Upper lobe of left lung (tissue), 6 donors: ENCODE data around the gene MAP3K12. TPM values are rescaled to one million over a fixed set of nuclear protein-coding genes. Genes with fewer than 3 reads are reported as not detected.

Experiments
- ATAC-seq, 2 donors: fragments of 200-7000 bp; cut with Tn5 transposase; one replicate each; pipeline ENCODE4 v1.9.1; 2022; ENCODE audit warnings: mild to moderate bottlenecking in 2 of 2, moderate library complexity in 2 of 2; ENCODE audit not compliant: low FRiP score in 2 of 2
- DNase-seq, 2 donors: peaks; one replicate each; pipeline ENCODE4 v3.0.0-alpha.2; 2019 to 2020
- H3K27ac ChIP-seq, 4 donors: fragments of 200-600 bp; sonication (generic); one replicate each; pipeline ENCODE4 v1.5.1; 2016 to 2019
- H3K27me3 ChIP-seq, 4 donors: fragments of 200-600 bp; sonication (generic); one replicate each; pipeline ENCODE4 v1.5.1; 2017 to 2019
- H3K36me3 ChIP-seq, 4 donors: fragments of 200-600 bp; sonication (generic); one replicate each; pipeline ENCODE4 v1.5.1; 2016 to 2019
- H3K4me1 ChIP-seq, 4 donors: fragments of 200-600 bp; sonication (generic); one replicate each; pipeline ENCODE4 v1.5.1; 2018 to 2019
- H3K4me3 ChIP-seq, 4 donors: fragments of 200-600 bp; sonication (generic); one replicate each; pipeline ENCODE4 v1.5.1; 2017 to 2019; ENCODE audit warnings: mild to moderate bottlenecking in 2 of 4, moderate library complexity in 1 of 4
- H3K9me3 ChIP-seq, 4 donors: fragments of 200-600 bp; sonication (generic); one replicate each; pipeline ENCODE4 v1.5.1; 2018 to 2019
- EP300 ChIP-seq, 4 donors: sonication (generic); formaldehyde crosslinking; IDR thresholded peaks; one replicate each; pipeline ENCODE4 v1.5.1; 2017; ENCODE audit warnings: antibody characterized with exemption in 4 of 4, control low read depth in 2 of 4
- POLR2A ChIP-seq, 4 donors: fragments of 450-650 bp; IDR thresholded peaks; one replicate each; pipeline ENCODE4 v1.5.1; 2016 to 2017; ENCODE audit warnings: antibody characterized with exemption in 4 of 4, mild to moderate bottlenecking in 2 of 4
- POLR2AphosphoS5 ChIP-seq, 2 donors: sonication (generic); formaldehyde crosslinking; IDR thresholded peaks; one replicate each; pipeline ENCODE4 v1.5.1; 2017; ENCODE audit warnings: antibody characterized with exemption in 2 of 2
- WGBS, 2 donors: methylation state at CpG; one replicate each; pipeline ENCODE4 v1.1.5; 2017 to 2018; 5-methylcytosine and 5-hydroxymethylcytosine counted together
- total RNA-seq, 6 donors: library from RNA; depleted of rRNA in 4 of 6; stranded (reverse); fragments of >200 nt in 4 of 6; gene quantifications; one replicate each; pipeline versions ENCODE4 v1.1.0 to v1.2.1, GENCODE V29; 2016 to 2021
- TF ChIP-seq, protein P1 (sequence below), 6 experiments: fragments of 450-650 bp in 4 of 6; fragments of 200-600 bp in 2 of 6; sonication (generic) in 2 of 6; IDR thresholded peaks; one replicate each; pipeline ENCODE4 v1.5.1; 2016 to 2019; ENCODE audit warnings: antibody characterized with exemption in 6 of 6
- donor health status: DM: no; HTN: no; CAD: no; lungs with moderate emphysema.
- donor health status: DM: no; HTN: yes; CAD: no; lungs with severe emphysema.

The MAP3K12 gene
- total RNA-seq, 6 donors from 2014 or later = 9.6 to 87.0 (median 17.4) TPM

- 72 to 82% methylated on average over 3 of the region's 3 CpGs for WGBS, 2 donors
- H3K36me3 ChIP-seq = peaks cover 94 to 100% (median 100%) of the 10 kb centered on the region in 4 donors
- no peaks in the 10 kb centered on the region for H3K27me3 ChIP-seq
- no peak overlapping the region for H3K4me3 ChIP-seq
- TF ChIP-seq EP300 (IDR thresholded peaks at IDR 0.05) = no peak
- TF ChIP-seq POLR2AphosphoS5 (IDR thresholded peaks at IDR 0.05) = no peak
- TF ChIP-seq, protein P1, sequence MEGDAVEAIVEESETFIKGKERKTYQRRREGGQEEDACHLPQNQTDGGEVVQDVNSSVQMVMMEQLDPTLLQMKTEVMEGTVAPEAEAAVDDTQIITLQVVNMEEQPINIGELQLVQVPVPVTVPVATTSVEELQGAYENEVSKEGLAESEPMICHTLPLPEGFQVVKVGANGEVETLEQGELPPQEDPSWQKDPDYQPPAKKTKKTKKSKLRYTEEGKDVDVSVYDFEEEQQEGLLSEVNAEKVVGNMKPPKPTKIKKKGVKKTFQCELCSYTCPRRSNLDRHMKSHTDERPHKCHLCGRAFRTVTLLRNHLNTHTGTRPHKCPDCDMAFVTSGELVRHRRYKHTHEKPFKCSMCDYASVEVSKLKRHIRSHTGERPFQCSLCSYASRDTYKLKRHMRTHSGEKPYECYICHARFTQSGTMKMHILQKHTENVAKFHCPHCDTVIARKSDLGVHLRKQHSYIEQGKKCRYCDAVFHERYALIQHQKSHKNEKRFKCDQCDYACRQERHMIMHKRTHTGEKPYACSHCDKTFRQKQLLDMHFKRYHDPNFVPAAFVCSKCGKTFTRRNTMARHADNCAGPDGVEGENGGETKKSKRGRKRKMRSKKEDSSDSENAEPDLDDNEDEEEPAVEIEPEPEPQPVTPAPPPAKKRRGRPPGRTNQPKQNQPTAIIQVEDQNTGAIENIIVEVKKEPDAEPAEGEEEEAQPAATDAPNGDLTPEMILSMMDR (IDR thresholded peaks at IDR 0.05) = no peak
- TF ChIP-seq POLR2A (IDR thresholded peaks at IDR 0.05) = no peak
- no peaks in the 10 kb centered on the region for H3K9me3 ChIP-seq
- H3K4me1 ChIP-seq = peaks cover 0 to 5% (median 4%) of the 10 kb centered on the region in 4 donors
- H3K27ac ChIP-seq = no peak overlapping the region
- DNase-seq = no peak
- ATAC-seq = no peak
These were observed 36.3 kb downstream of the MAP3K12 start for GRCh38 chr12:53462935-53463334.

DNA sequence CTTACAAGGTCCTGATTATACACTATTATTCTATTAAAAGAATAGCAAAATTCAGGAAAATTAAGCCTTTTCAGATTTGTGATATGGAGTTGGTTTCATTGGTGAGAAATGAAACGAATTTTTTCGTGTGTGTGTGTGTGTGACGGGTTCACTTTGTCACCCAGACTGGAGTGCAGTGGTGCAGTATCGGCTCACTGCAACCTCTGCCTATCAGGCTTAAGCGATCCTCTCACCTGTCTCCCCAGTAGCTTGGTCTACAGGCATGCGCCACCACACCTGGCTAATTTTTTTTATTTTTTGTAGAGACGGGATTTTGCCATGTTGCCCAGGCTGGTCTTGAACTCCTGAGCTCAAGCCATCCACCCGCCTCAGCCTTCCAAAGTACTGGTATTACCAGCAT is 37.7 kb downstream of the MAP3K12 start:
- peaks cover 94 to 100% (median 100%) of the 10 kb centered on the region in 4 donors for H3K36me3 ChIP-seq
- H3K4me1 ChIP-seq = peaks cover 0 to 5% (median 4%) of the 10 kb centered on the region in 4 donors
- H3K9me3 ChIP-seq = no peaks in the 10 kb centered on the region
- no peak for ATAC-seq
- H3K4me3 ChIP-seq = no peak overlapping the region
- H3K27ac ChIP-seq = no peak overlapping the region
- no peak for DNase-seq
- TF ChIP-seq, protein P1 (IDR thresholded peaks at IDR 0.05) = no peak
- TF ChIP-seq EP300 (IDR thresholded peaks at IDR 0.05) = no peak
- TF ChIP-seq POLR2A (IDR thresholded peaks at IDR 0.05) = no peak
- TF ChIP-seq POLR2AphosphoS5 (IDR thresholded peaks at IDR 0.05) = no peak
- WGBS, 2 donors = 88 to 89% methylated on average over 8 of the region's 8 CpGs
- no peaks in the 10 kb centered on the region for H3K27me3 ChIP-seq

- TF ChIP-seq, protein P1 (IDR thresholded peaks at IDR 0.05) = no peak
- TF ChIP-seq EP300 (IDR thresholded peaks at IDR 0.05) (no peak), POLR2A (IDR thresholded peaks at IDR 0.05) (no peak)
- peaks cover 0 to 8% (median 4%) of the 10 kb centered on the region in 4 donors for H3K4me1 ChIP-seq
- no peaks in the 10 kb centered on the region for H3K9me3 ChIP-seq
- H3K36me3 ChIP-seq = peaks cover 96 to 100% (median 100%) of the 10 kb centered on the region in 4 donors
- no peaks in the 10 kb centered on the region for H3K27me3 ChIP-seq
- no peak overlapping the region for H3K4me3 ChIP-seq
- ATAC-seq (no peak), DNase-seq (no peak)
- 84 to 94% methylated on average over 3 of the region's 3 CpGs for WGBS, 2 donors
- no peak overlapping the region for H3K27ac ChIP-seq
These were observed 38.2 kb downstream of the MAP3K12 start for GRCh38 chr12:53461059-53461458.

GRCh38 chr12:53459097-53459496 is 40.2 kb downstream of the MAP3K12 start:
- H3K36me3 ChIP-seq = peaks cover 94 to 100% (median 97%) of the 10 kb centered on the region in 4 donors
- 79 to 84% methylated on average over 4 of the region's 4 CpGs for WGBS, 2 donors
- H3K4me1 ChIP-seq = peaks cover 6 to 19% (median 12%) of the 10 kb centered on the region in 4 donors
- no peak overlapping the region for H3K4me3 ChIP-seq
- H3K27ac ChIP-seq = no peak overlapping the region
- no peaks in the 10 kb centered on the region for H3K27me3 ChIP-seq
- no peaks in the 10 kb centered on the region for H3K9me3 ChIP-seq
- TF ChIP-seq POLR2AphosphoS5 (IDR thresholded peaks at IDR 0.05) (no peak), POLR2A (IDR thresholded peaks at IDR 0.05) (no peak), EP300 (IDR thresholded peaks at IDR 0.05) (no peak)
- TF ChIP-seq, protein P1 (IDR thresholded peaks at IDR 0.05) = no peak
- DNase-seq (no peak), ATAC-seq (no peak)

GRCh38 chr12:53456654-53457366 is 42.4 kb downstream of the MAP3K12 start:
- DNase-seq (no peak), ATAC-seq (no peak)
- Histone ChIP-seq H3K36me3 (peaks cover 71 to 77% (median 74%) of the 10 kb centered on the region in 4 donors), H3K27ac (no peak overlapping the region), H3K27me3 (no peaks in the 10 kb centered on the region), H3K4me3 (no peak overlapping the region), H3K9me3 (no peaks in the 10 kb centered on the region), H3K4me1 (peaks cover 20 to 33% (median 24%) of the 10 kb centered on the region in 4 donors)
- TF ChIP-seq, protein P1 (IDR thresholded peaks at IDR 0.05) = no peak
- TF ChIP-seq POLR2AphosphoS5 (IDR thresholded peaks at IDR 0.05) (no peak), EP300 (IDR thresholded peaks at IDR 0.05) (no peak), POLR2A (IDR thresholded peaks at IDR 0.05) (no peak)
- WGBS, 2 donors = 74 to 79% methylated on average over 6 of the region's 6 CpGs
